GM23248 (cell line): ENCODE data around the gene ADAMTSL3.

Experiments
- EZH2 ChIP-seq: fragments of 200-600 bp; sonication (generic); IDR thresholded peaks from 2 replicates; pipeline ENCODE4 v1.6.1; 2018; ENCODE audit warnings: antibody characterized with exemption, mild to moderate bottlenecking; ENCODE audit not compliant: insufficient read depth, poor library complexity, severe bottlenecking
- EZH2phosphoT487 ChIP-seq: fragments of 200-600 bp; sonication (generic); IDR thresholded peaks from 2 replicates; pipeline ENCODE4 v1.6.1; 2018; ENCODE audit warnings: antibody characterized with exemption, moderate library complexity, mild to moderate bottlenecking, low read depth; ENCODE audit not compliant: insufficient read depth

DNA sequence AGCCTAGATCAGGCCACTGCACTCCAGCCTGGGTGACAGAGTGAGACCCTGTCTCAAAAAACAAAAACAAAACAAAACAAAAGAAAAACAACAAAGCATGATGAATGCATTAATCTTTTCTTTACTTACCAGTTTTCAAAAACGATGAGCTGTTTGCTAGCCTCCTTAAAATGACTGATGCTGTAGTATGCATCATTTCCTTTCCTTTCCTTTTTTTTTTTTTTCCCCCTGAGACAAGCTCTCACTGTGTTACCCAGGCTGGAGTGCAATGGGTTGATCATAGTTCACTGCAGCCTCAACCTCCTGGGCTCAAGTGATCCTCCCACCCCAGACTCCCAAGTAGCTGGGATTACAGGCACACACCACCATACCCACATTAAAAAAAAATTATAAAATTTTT, 202.0 kb downstream of the ADAMTSL3 start:
- TF ChIP-seq EZH2phosphoT487 (no peak), EZH2 (no peak)
